ENCODE data around the gene SLC52A3.

SLC52A3 gene

GRCh38 chr20:753897-754635 is 14.2 kb downstream of the SLC52A3 start:
- WGBS, 2 experiments: 88 to 90% methylated on average over 10 of the region's 10 CpGs
- Histone ChIP-seq H3K4me1 (ENCODE audit: control insufficient read depth, insufficient read depth, low read length) (no peaks in the 10 kb centered on the region), H3K27ac (ENCODE audit: insufficient read depth, low read depth, low read length, poor library complexity, severe bottlenecking) (no peak overlapping the region), H3K9me3 (ENCODE audit: control insufficient read depth, low read length) (no peaks in the 10 kb centered on the region), H3K36me3 (ENCODE audit: control insufficient read depth, insufficient read depth, low read length) (no peaks in the 10 kb centered on the region), H3K4me3 (ENCODE audit: insufficient read depth, low read depth, low read length) (no peak overlapping the region), H3K27me3 (ENCODE audit: control insufficient read depth, insufficient read depth, low read length, poor library complexity, severe bottlenecking) (no peaks in the 10 kb centered on the region)

- Histone ChIP-seq H3K27ac (ENCODE audit: insufficient read depth, low read depth, low read length, poor library complexity, severe bottlenecking) (no peak overlapping the region), H3K9me3 (ENCODE audit: control insufficient read depth, low read length) (no peaks in the 10 kb centered on the region), H3K4me1 (ENCODE audit: control insufficient read depth, insufficient read depth, low read length) (no peaks in the 10 kb centered on the region), H3K27me3 (ENCODE audit: control insufficient read depth, insufficient read depth, low read length, poor library complexity, severe bottlenecking) (no peaks in the 10 kb centered on the region), H3K36me3 (ENCODE audit: control insufficient read depth, insufficient read depth, low read length) (no peaks in the 10 kb centered on the region), H3K4me3 (ENCODE audit: insufficient read depth, low read depth, low read length) (no peak overlapping the region)
- 100% methylated on average over 1 to 2 of the region's 3 CpGs for WGBS, 2 experiments
These were observed 15.2 kb downstream of the SLC52A3 start for GRCh38 chr20:753136-753535.

- Histone ChIP-seq H3K4me1 (ENCODE audit: control insufficient read depth, insufficient read depth, low read length) (no peaks in the 10 kb centered on the region), H3K36me3 (ENCODE audit: control insufficient read depth, insufficient read depth, low read length) (no peaks in the 10 kb centered on the region), H3K27ac (ENCODE audit: insufficient read depth, low read depth, low read length, poor library complexity, severe bottlenecking) (no peak overlapping the region), H3K4me3 (ENCODE audit: insufficient read depth, low read depth, low read length) (no peak overlapping the region), H3K27me3 (ENCODE audit: control insufficient read depth, insufficient read depth, low read length, poor library complexity, severe bottlenecking) (no peaks in the 10 kb centered on the region), H3K9me3 (ENCODE audit: control insufficient read depth, low read length) (no peaks in the 10 kb centered on the region)
- WGBS, 2 experiments: 92 to 93% methylated on average over 5 of the region's 5 CpGs
These were observed 16.0 kb downstream of the SLC52A3 start for GRCh38 chr20:752291-752690.

GRCh38 chr20:751761-752160 is 16.5 kb downstream of the SLC52A3 start:
- no peaks in the 10 kb centered on the region for H3K36me3 ChIP-seq (ENCODE audit: control insufficient read depth, insufficient read depth, low read length)
- WGBS, 2 experiments: 92% methylated on average over 4 to 5 of the region's 5 CpGs
- H3K4me1 ChIP-seq (ENCODE audit: control insufficient read depth, insufficient read depth, low read length): no peaks in the 10 kb centered on the region
- no peak overlapping the region for H3K4me3 ChIP-seq (ENCODE audit: insufficient read depth, low read depth, low read length)
- no peaks in the 10 kb centered on the region for H3K9me3 ChIP-seq (ENCODE audit: control insufficient read depth, low read length)
- no peak overlapping the region for H3K27ac ChIP-seq (ENCODE audit: insufficient read depth, low read depth, low read length, poor library complexity, severe bottlenecking)
- H3K27me3 ChIP-seq (ENCODE audit: control insufficient read depth, insufficient read depth, low read length, poor library complexity, severe bottlenecking): no peaks in the 10 kb centered on the region

GRCh38 chr20:750801-751200 is 17.5 kb downstream of the SLC52A3 start:
- H3K36me3 ChIP-seq (ENCODE audit: control insufficient read depth, insufficient read depth, low read length): no peaks in the 10 kb centered on the region
- no peaks in the 10 kb centered on the region for H3K4me1 ChIP-seq (ENCODE audit: control insufficient read depth, insufficient read depth, low read length)
- H3K27ac ChIP-seq (ENCODE audit: insufficient read depth, low read depth, low read length, poor library complexity, severe bottlenecking): no peak overlapping the region
- H3K27me3 ChIP-seq (ENCODE audit: control insufficient read depth, insufficient read depth, low read length, poor library complexity, severe bottlenecking): no peaks in the 10 kb centered on the region
- WGBS, 2 experiments: 94 to 95% methylated on average over 3 of the region's 3 CpGs
- H3K4me3 ChIP-seq (ENCODE audit: insufficient read depth, low read depth, low read length): no peak overlapping the region
- H3K9me3 ChIP-seq (ENCODE audit: control insufficient read depth, low read length): no peaks in the 10 kb centered on the region

- no peak overlapping the region for H3K27ac ChIP-seq (ENCODE audit: insufficient read depth, low read depth, low read length, poor library complexity, severe bottlenecking)
- 91 to 92% methylated on average over 3 of the region's 4 CpGs for WGBS, 2 experiments
- no peaks in the 10 kb centered on the region for H3K4me1 ChIP-seq (ENCODE audit: control insufficient read depth, insufficient read depth, low read length)
- H3K9me3 ChIP-seq (ENCODE audit: control insufficient read depth, low read length): no peaks in the 10 kb centered on the region
- H3K27me3 ChIP-seq (ENCODE audit: control insufficient read depth, insufficient read depth, low read length, poor library complexity, severe bottlenecking): no peaks in the 10 kb centered on the region
- no peaks in the 10 kb centered on the region for H3K36me3 ChIP-seq (ENCODE audit: control insufficient read depth, insufficient read depth, low read length)
- no peak overlapping the region for H3K4me3 ChIP-seq (ENCODE audit: insufficient read depth, low read depth, low read length)
These were observed 22.5 kb downstream of the SLC52A3 start for GRCh38 chr20:745683-746301.

- Histone ChIP-seq H3K4me1 (ENCODE audit: control insufficient read depth, insufficient read depth, low read length) (no peaks in the 10 kb centered on the region), H3K9me3 (ENCODE audit: control insufficient read depth, low read length) (no peaks in the 10 kb centered on the region), H3K4me3 (ENCODE audit: insufficient read depth, low read depth, low read length) (no peak overlapping the region), H3K27ac (ENCODE audit: insufficient read depth, low read depth, low read length, poor library complexity, severe bottlenecking) (no peak overlapping the region), H3K27me3 (ENCODE audit: control insufficient read depth, insufficient read depth, low read length, poor library complexity, severe bottlenecking) (no peaks in the 10 kb centered on the region), H3K36me3 (ENCODE audit: control insufficient read depth, insufficient read depth, low read length) (no peaks in the 10 kb centered on the region)
- 78 to 85% methylated on average over 1 to 2 of the region's 2 CpGs for WGBS, 2 experiments
These were observed 26.1 kb downstream of the SLC52A3 start for GRCh38 chr20:742156-742555.

GRCh38 chr20:741620-742019 is 26.7 kb downstream of the SLC52A3 start:
- no peaks in the 10 kb centered on the region for H3K4me1 ChIP-seq (ENCODE audit: control insufficient read depth, insufficient read depth, low read length)
- no peaks in the 10 kb centered on the region for H3K9me3 ChIP-seq (ENCODE audit: control insufficient read depth, low read length)
- no peak overlapping the region for H3K27ac ChIP-seq (ENCODE audit: insufficient read depth, low read depth, low read length, poor library complexity, severe bottlenecking)
- H3K36me3 ChIP-seq (ENCODE audit: control insufficient read depth, insufficient read depth, low read length): no peaks in the 10 kb centered on the region
- 87 to 91% methylated on average over 6 of the region's 6 CpGs for WGBS, 2 experiments
- no peak overlapping the region for H3K4me3 ChIP-seq (ENCODE audit: insufficient read depth, low read depth, low read length)
- H3K27me3 ChIP-seq (ENCODE audit: control insufficient read depth, insufficient read depth, low read length, poor library complexity, severe bottlenecking): no peaks in the 10 kb centered on the region

- WGBS, 2 experiments: 95 to 96% methylated on average over 7 of the region's 7 CpGs
- Histone ChIP-seq H3K4me3 (ENCODE audit: insufficient read depth, low read depth, low read length) (no peak overlapping the region), H3K27ac (ENCODE audit: insufficient read depth, low read depth, low read length, poor library complexity, severe bottlenecking) (no peak overlapping the region), H3K9me3 (ENCODE audit: control insufficient read depth, low read length) (no peaks in the 10 kb centered on the region), H3K4me1 (ENCODE audit: control insufficient read depth, insufficient read depth, low read length) (no peaks in the 10 kb centered on the region), H3K36me3 (ENCODE audit: control insufficient read depth, insufficient read depth, low read length) (no peaks in the 10 kb centered on the region), H3K27me3 (ENCODE audit: control insufficient read depth, insufficient read depth, low read length, poor library complexity, severe bottlenecking) (no peaks in the 10 kb centered on the region)
These were observed 28.1 kb downstream of the SLC52A3 start for GRCh38 chr20:740162-740561.

GRCh38 chr20:739736-740135 is 28.6 kb downstream of the SLC52A3 start:
- WGBS, 2 experiments: 91 to 93% methylated on average over 6 to 8 of the region's 8 CpGs
- Histone ChIP-seq H3K36me3 (ENCODE audit: control insufficient read depth, insufficient read depth, low read length) (no peaks in the 10 kb centered on the region), H3K4me1 (ENCODE audit: control insufficient read depth, insufficient read depth, low read length) (no peaks in the 10 kb centered on the region), H3K9me3 (ENCODE audit: control insufficient read depth, low read length) (no peaks in the 10 kb centered on the region), H3K4me3 (ENCODE audit: insufficient read depth, low read depth, low read length) (no peak overlapping the region), H3K27me3 (ENCODE audit: control insufficient read depth, insufficient read depth, low read length, poor library complexity, severe bottlenecking) (no peaks in the 10 kb centered on the region), H3K27ac (ENCODE audit: insufficient read depth, low read depth, low read length, poor library complexity, severe bottlenecking) (no peak overlapping the region)

Measured in ectodermal cell (in vitro differentiated cells).